Right lobe of liver (tissue), 4 donors: ENCODE results near the gene TSPAN14.

Experiments used
- CTCF ChIP-seq, 4 donors: fragments of 200-600 bp in 3 of 4; fragments of 450-650 bp in 1 of 4; IDR thresholded peaks; one replicate each; pipeline versions ENCODE4 v1.5.1 to v1.8.0; 2016 to 2022; ENCODE audit warnings: antibody characterized with exemption in 4 of 4, mild to moderate bottlenecking in 2 of 4
- POLR2A ChIP-seq: fragments of 450-650 bp; IDR thresholded peaks from one replicate; pipeline ENCODE4 v1.6.1; 2017; ENCODE audit warnings: antibody characterized with exemption, mild to moderate bottlenecking
- donor health status: DM: no; HTN: no; CAD: no.
- donor health status: DM: no; HTN: no; CAD: no.
- donor health status: DM: no; HTN: yes; CAD: no.

DNA sequence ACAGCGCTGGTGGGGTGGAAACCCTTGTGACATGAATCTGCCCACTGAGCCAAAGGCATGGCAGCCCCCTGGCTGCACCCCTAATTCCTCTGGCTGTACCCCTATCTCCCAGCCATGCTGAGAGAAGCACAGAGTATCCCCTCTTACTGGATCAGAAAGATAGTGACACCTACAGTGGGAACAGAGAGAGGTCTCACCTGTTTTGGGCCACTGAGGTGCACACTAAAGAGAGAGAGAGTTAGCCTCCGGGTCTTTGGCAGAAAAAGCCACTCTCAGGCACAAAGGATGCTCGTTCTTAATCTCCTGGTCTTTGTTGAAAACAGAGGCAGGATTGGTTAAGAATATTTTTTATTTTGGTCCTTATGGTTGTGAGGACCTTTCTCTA, 11.3 kb downstream of the TSPAN14 start:
- TF ChIP-seq CTCF (IDR thresholded peaks at IDR 0.05) = no peak
- TF ChIP-seq POLR2A = no peak
